Right kidney (tissue), 1 donor: ENCODE results near the gene IPPK.

Experiments used
- DNase-seq: peaks from one replicate; pipeline ENCODE4 v3.0.0-alpha.2; 2016

Gene IPPK

DNA sequence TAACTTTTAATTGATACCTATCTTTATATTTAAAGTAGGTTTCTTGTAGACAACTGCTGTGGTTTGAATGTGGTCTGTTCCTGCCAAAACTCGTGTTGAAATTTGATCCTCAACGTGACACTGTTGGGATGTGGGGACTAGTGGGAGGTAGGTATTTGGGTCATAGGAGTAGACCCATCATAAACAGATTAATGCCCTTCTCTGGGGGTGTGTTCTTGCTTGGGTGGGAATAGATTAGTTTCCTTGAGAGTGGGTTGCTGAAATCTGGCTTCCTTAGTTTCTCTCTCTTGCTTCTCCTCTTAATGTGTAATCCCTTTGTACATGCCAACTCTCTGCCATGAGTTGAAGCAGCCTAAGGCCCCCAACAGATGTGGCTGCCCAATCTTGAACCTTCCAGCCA is 34.6 kb upstream of the IPPK start:
- DNase-seq: no peak

DNA sequence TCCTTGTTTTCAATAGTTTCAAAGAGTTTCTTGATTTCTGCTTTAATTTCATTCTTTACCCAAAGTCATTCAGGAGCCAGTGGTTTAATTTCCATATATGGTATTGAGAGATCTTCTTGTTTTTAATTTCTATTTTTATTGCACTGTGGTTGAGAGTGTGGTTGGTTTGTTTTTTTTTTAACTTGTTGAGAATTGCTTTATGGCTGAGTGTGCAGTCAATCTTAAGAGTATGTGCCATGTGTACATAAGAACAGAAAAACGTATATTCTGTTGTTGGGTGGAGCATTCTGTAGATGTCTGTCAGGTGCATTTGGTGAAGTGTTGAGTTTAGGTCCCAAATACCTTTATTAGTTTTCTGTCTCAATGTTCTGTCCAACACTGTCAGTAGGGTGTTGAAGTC is 26.7 kb upstream of the IPPK start:
- DNase-seq: no peak

DNA sequence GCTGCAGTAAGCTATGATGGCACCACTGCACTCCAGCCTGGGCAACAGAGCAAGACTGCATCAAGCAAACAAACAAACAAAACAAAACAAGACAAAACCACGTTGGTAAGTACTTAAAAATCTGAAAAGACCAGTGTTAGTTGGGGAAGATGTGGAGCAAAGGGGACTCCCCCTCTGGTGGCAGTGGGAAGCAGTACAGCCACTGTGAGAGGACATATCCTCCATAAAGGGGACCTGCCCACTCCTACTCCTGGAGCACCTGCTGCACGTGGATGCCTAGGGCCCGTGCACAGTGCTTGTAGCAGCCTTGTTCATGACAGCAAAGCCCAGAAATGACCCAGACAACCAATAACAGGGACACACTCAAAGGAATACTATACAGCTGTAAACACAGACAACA is 17.0 kb upstream of the IPPK start:
- no peak for DNase-seq

DNA sequence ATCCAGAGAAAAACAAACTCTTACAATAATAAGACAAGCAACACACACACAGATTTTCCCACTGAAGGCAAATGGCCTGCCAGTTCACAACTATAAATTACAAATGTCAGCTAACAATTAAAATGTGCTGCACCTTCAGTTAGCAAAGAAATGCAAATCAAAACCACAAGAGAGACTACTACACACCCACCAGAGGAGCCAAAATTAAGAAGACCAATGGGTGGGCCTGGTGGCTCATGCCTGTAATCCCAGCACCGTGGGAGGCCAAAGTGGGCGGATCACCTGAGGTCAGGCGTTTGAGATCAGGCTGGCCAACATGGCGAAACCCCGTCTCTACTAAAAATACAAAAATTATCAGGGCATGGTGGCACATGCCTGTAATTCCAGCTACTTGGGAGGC is 15.1 kb upstream of the IPPK start:
- no peak for DNase-seq

DNA sequence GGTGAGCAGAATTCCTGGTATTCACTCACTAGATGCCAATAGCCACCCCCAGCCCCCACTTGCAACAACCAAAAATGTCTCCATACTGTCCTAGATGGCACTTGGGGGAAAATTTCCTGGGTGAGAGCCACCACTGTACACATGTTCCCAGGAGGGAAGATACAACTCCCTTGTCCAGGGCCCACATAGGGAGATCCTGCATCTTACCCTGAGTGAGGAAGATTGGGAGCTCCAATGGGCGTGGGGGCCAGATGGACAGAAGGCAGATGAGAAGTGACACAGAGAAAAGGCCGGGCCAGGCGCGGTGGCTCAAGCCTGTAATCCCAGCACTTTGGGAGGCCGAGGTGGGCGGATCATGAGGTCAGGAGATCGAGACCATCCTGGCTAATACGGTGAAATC is 12.3 kb upstream of the IPPK start:
- DNase-seq: no peak

DNA sequence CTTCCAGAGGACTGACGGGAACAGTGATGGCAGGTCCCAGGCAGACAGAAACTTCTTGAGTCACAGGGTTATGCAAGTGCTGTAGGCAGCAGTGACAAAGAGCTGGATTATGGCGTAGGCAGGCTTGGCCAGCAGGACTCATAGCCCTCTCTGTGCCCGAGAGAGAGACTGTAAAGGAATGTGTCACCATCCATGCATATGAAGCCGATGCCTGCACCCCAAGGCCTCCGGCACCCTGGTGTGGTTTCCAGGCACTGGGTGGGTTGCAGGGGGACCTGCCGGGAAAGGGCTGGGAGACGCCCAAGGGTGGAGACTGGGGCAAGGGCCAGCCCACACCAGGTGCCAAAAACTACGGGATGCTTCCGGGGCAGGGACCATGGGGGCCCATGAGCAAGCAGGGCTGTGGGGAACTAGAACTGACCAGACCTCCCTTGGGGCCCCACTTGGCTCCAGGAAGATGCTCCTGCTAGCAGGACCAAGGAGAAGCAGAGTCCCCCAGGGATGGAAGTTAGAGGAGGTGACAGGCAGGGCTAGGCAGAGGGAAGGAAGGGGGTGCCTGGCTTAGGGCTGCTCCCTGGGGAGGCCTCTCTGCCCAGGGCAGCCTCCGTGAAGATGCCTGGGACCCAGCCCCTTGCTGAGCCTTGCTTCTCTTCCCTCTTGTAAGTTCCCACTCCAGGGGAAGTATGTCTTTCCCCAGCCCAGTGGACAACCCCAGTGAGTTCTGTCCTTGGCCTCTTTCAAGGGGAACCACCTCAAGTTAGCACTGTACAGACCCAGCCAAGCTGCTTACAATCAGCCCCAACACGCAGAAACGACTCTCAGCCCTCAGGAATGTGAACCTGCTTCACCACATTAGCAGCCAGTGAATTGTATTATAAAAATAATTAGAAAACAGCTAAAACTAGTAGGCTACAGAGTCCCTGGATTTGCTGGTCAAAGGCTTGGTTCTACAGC is 10.5 kb upstream of the IPPK start:
- no peak for DNase-seq

DNA sequence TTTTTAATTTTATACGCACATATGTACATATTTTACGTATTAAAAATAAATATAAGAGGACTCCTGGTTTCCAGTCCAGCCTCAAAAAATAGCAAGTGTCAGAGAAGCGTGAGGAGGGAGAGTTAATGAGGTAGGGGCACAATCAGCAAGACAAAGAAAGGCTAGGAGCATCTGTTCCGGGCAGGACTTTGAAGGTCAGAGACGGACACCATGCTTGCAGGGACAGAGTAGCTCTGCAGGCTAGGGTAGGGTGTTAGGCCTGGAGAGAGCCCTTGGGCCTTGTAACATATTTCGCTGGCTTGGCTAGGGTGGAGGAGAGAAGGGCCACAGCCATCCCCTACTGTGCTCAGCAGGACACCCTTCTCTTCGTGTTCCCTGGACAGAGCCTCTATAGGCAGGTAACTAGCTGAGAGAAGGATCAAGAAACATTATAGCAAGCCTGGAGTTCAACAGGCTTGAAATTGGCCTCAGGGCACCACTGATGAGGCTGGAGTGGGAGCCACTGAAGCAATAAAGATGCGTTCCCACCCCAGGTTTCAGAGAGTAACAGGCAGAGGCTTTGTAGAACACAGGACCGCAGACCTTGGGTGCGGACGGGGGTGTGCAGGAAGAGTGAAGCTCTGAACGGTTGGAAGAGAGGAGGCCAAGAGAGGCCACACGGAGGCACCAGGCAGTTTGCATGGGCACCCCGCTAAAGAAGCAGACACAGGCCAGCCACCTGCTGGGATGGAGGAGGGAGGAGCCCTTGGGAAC is 9.7 kb upstream of the IPPK start:
- no peak for DNase-seq

DNA sequence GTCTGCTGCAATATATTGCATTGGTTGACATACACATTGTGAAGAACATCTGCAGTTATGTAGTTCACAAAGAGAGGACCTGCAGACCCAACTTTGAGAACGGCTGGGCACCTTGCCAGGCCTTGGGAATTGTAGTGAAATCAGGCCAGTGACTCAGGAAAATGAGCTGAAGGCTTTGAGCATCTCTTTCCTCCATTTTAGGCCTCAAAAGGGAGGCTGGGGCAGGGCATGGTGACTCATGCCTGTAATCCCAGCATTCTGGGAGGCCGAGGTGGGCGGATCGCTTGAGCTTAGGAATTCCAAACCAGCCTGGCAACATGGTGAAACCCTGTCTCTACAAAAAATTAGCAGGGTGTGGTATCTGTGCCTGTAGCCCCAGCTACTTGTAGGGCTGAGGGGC is 1.4 kb upstream of the IPPK start:
- no peak for DNase-seq

DNA sequence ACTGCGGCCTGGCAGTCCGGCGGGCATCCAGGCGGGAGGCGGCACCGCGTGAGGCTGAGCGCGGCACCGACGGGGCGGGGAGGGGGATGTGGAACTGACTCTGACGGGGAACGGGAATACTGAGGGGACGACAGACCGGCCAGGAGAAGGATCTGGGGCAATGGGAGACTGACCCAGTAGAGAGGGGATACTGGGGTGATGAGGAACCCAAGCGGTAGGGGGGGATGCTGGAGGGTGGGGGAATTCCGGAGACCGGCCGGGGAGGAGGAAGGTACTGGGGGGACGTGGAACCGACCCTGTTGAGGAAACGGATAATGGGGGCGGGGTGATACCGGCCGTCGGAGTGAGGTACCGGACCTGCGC is 423 bp downstream of the IPPK start:
- no peak for DNase-seq

DNA sequence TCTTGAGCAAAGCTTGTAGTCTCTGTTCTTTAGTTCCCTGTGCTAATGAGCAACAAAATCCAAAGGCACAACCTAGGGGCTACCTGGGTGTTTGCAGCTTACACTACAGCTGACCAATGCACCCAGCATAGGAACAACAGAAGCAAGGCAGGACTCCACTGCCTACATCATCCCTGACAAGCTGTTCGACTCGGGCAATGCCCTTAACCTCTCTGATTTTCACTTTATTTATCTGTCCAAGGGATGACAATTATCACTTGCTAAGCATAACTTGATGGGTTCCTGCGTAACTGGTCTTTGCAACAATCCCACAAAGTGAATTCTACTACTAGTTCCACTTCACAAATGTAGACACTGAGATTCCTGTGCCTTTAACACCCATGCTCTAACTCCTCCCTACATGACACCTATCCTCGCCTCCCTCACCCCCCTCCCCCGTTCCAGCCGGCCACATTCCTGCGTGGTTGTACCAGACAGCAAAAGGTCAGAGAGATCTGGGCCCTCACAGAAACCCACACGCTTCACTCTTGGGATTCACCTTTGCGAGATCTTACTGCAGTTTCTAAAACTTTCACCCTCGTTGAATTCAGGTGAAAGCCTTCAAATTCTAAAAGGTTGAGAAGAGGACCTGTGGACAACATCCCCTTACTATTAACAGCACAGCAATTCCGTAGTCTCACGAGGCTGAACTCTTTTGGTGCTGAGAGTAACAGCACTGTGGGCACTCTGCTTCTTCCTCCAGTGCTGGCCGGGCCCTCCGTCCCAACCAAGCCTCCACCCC is 995 bp downstream of the IPPK start:
- peak; percentile 50 for DNase-seq

DNA sequence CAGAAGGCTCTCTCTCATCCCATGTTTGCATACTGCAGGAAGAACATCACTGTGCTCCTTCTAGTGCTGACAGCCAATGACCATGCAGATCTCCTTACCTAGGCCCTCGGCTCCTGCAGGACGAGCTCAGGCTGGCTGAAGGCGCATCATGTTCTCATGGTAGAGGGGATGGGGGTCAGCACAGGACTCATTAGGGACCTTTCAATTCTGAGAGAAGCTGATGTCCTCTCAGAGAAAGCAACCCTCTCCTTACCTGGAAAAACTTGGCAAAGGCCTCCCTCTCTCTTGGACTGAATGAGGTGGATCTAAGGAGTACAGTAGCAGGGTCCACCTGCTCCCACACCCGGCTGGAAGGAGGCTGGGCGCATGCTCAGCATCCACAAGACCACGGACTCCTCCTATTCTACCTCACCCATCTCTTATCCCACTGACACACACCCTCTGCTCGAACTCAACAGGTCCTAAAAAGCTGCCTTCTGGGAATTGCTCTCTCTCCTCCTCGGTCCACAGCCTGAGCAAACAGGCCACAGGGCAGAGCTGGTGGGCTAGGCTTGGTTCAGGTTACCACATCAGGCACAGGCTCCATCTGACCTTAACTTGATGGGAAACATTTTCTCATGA is 2.9 kb downstream of the IPPK start:
- no peak for DNase-seq

DNA sequence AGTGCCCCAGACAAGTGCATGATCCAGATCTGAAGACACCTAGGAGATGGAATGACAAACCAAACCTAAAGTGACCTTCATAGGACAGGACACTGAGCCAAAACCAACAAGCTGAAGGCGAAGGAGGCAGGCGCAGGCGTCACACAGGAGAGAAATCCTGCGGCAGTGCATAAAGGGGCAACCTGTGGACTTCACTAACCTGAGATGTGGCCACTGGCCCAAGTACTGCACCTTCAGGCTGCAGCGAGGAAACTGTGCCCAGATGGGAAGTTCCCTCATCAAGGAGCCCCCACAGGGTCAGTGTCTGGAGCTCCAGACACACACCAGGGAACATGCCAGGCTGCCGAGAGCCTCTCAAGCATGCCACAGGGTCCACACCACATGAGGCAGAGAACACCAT is 3.7 kb downstream of the IPPK start:
- no peak for DNase-seq

DNA sequence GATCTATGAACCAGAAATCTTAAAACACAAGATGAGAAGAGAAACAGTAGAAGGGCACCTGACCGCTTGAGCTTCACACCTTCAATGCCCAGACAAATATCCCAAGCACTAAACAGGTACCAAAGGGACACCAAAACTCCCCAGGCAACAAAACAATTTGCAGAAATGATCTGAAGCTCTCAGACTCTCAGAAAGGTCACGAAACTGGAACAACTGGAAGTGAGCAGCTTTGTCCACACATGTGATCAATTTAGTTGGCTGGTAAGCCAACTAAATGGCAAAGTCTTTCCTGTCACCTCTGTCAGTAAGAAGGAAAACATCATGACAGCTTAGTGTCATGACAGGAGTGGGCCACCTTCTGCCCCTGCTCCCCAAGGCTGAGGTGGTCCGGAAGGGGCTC is 4.1 kb downstream of the IPPK start:
- no peak for DNase-seq

DNA sequence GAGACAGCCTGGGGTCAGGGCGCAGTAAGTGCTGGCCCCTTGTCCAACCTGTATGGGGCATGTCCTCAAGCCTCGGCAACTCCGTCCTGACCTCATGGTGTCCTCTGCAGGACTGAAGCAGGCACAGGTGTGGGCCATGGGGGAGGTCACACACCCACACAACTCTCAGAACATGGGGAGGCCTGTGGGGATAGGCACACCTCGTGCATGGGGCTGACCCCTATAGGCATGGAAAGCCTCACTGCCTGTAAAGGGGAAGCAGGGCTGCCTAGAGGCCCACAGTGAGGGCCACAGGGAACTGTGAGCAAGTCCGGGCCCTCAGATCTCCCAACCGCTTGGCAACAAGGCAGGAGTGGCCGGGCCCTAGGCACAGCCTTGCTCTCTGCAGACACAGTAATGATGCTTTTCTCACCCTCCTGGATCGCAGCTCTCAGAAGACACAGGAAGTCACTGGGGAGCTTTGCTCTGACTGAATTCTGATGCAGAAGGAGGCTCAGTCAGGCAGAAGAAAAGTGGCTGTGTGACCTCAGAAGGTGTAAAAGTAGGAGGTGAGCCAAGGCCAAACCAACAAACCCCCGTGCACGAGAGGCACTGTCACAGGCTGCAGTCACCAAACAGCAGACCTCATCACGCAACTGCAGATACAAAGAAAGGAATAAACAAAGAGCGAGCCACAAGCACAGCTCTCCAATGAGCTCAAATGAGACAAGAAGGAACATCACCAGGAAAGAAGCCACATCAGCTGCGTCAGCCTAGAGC is 5.4 kb downstream of the IPPK start:
- DNase-seq: no peak

DNA sequence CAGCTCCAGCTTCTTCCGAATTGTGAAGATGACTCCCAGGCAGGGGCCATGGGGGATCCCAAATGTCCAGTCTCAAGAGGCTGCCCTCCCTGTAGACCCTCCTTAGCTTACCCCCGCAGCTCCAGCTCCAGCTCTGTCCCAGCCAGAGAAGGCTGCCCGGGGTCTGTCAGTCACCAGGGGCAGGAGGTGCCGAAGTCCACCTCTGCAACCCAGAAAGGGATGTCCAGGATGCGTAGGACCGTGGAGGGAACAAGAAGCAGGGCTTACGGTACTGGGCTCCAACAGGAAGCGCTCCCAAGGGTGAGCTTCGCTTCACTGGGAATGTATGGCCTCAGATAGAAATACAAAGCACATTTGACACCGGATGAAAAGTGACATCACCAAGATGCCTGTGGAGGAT is 6.0 kb downstream of the IPPK start:
- no peak for DNase-seq

DNA sequence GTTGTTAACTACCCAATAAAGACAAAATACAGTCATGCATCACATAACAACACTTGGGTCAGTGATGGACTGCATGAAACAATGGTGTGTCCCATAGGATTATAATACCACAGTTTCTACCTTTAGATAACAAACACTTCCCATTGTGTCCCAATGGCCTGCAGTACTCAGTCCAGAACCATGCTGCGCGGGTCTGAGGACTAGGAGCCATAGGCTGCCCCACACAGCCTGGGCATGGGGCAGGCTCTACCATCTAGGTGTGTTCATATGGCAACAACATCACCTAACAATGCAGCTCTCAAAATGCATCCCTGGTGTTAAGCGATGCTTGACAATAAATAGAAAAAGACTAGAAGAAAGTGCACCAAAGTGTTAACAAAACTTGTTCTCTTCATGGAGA is 6.8 kb downstream of the IPPK start:
- no peak for DNase-seq

DNA sequence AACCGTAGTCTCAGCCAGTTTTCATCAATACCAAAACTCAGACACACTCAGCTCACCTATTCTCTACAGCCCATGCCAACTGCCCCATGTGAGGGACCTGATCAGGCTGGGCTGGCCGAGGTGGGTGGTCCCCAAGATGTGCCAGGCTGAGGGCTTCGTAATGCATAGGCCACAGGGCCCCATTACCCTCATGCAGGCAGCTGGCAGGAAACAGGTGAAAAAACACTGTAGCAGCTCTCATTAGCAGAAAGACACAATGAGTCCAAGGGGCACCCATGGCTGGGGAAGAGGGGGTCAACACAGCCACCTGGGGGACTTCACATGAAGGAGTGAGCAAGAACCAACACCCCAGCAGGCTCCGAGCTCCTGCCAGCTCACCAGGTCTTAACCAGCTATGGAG is 8.2 kb downstream of the IPPK start:
- DNase-seq: no peak

DNA sequence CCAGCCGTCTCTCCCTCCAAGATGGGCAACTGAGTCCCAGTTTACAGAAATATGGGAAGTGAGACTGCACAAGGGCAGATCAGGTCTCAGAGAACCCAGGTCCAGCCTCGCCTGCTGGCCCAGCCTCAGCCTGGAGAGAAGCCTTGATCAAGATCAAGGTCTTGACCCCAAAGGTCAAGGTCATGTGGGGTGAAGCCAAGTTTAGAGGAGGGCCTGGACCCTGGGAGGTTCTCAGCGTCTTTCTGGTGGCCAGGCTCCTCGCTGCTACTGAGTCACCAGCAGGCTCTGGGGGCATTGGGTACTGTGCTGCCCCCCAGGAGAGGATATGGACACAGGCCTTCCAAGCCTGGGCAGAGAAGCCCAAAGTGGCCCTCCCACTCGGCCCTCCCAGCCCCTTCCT is 8.8 kb downstream of the IPPK start:
- no peak for DNase-seq

DNA sequence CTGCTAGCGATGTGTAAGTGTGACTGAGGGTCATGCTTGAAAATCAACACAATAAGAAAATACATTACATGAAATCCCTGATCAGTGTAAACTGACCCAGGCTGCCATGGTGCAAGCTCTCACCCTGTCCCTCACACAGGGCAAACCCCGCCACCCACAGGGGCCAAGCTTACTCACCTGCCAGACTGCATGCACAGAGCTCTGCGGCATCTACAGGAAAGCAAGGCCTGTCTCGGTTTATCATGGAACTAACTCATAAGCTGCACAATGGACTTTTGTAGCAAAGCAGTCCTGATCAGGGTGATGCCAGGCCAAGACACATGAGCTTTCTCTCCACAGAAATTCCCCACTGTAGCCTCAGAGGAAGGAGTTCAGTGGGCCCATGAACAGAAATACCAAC is 9.7 kb downstream of the IPPK start:
- DNase-seq: no peak

DNA sequence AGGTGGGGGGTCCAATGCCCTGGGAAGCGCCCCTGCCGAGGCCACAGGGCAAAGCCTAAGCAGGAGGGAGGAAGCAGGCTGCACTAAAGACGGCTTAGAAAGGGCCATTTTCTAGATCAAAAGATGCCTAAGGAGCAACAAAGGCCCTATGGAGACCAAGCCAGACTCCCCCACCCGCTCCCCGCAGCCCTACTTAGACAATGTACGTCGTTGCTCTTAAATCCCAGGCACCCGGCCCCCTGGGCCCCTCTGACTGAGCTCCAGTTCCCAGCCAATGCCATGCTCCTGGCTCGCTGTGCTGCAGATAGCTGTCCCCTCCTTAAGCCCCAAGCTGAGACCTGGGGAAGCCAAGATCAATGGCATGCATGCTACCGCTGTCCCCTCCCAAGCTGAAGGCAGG is 10.3 kb downstream of the IPPK start:
- no peak for DNase-seq

DNA sequence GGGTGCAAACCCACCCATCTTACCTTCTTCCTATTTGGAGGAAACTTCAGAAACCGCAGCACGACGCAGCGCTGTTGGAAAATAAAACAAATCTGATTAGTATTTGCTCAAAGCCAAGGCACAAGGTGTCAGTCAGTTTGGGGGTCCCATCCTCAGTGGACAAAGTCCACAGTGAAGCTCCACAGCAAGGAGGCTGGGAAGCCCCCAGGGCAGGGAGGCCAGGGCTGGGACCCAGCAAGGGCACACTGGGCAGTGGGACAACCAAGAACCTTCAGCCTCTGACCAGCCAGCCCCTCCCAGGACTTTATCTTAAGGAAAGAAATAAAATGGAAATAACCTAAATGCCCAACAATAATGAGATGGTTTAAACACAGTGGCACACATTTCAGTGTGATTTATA is 11.3 kb downstream of the IPPK start:
- DNase-seq: no peak

DNA sequence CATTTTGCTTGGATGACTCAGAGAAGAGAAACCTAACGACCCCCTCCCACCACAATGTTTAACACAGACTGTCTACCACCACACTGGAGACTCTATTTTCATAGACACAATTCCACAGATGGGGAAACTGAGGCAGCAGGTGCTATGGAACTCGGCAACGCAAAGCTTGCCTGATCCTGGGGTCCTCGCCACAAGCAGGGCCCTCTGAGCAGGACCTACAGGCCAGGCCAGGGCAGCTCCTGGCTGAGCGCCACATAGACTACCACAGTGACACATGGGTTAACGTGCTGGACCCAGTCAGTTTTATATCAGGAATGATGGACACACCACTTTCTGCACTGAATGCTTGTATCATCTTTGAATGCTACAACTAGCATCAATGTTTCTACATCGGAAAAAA is 11.8 kb downstream of the IPPK start:
- no peak for DNase-seq
